Mammary epithelial cell (primary cell): ENCODE data around the gene CFAP161.

Experiments used
- EZH2 ChIP-seq: IDR thresholded peaks from 2 replicates; pipeline ENCODE4 v1.6.1; 2012; ENCODE audit warnings: low read length, inconsistent platforms, borderline replicate concordance
- TF ChIP-seq, protein P1 (sequence below), 2 donors: IDR thresholded peaks in 1 of 2; conservative IDR thresholded peaks in 1 of 2; 2 replicates each; pipeline ENCODE4 v1.5.1; 2011 to 2012; ENCODE audit warnings: inconsistent platforms in 2 of 2, low read length in 2 of 2, mild to moderate bottlenecking in 2 of 2, control low read depth in 1 of 2, low read depth in 1 of 2; ENCODE audit not compliant: insufficient read depth in 1 of 2; ENCODE audit errors: extremely low read depth in 1 of 2

GRCh38 chr15:81098349-81098748, 35.7 kb upstream of the CFAP161 start:
- TF ChIP-seq, protein P1, sequence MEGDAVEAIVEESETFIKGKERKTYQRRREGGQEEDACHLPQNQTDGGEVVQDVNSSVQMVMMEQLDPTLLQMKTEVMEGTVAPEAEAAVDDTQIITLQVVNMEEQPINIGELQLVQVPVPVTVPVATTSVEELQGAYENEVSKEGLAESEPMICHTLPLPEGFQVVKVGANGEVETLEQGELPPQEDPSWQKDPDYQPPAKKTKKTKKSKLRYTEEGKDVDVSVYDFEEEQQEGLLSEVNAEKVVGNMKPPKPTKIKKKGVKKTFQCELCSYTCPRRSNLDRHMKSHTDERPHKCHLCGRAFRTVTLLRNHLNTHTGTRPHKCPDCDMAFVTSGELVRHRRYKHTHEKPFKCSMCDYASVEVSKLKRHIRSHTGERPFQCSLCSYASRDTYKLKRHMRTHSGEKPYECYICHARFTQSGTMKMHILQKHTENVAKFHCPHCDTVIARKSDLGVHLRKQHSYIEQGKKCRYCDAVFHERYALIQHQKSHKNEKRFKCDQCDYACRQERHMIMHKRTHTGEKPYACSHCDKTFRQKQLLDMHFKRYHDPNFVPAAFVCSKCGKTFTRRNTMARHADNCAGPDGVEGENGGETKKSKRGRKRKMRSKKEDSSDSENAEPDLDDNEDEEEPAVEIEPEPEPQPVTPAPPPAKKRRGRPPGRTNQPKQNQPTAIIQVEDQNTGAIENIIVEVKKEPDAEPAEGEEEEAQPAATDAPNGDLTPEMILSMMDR (conservative IDR thresholded peaks at IDR 0.05 in 1 of 2, IDR thresholded peaks at IDR 0.05 in 1 of 2; ENCODE audit: extremely low read depth in 1 of 2, insufficient read depth in 1 of 2, low read depth in 1 of 2, low read length in 2 of 2) = no peak
- no peak for TF ChIP-seq EZH2
